ENCODE results near the gene XRCC5. TPM values are rescaled to one million over a fixed set of nuclear protein-coding genes. Genes with fewer than 3 reads are reported as not detected.

The XRCC5 gene
- total RNA-seq, 1 donor from 2014 or later = 284 TPM

DNA sequence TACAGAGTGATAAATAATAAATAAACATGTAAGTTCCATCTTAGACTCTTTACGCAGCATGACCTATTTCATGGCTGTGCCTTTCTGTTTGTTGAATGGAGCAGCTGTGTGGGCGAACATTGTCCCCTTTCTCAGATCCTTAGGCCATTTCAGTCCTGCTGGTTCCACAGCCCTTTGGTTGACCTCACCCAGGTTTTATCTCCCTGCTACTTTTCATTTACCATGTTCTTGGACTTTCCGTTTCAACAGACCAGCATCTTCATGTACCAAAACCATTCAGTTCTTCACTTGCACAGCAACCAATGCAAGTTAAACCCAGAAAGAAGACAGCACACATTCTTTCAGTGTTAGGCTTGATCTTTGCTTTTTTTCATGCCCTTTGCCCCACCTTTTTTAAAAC, 83.8 kb downstream of the XRCC5 start:
- Histone ChIP-seq H3K4me3 (ENCODE audit: low read depth, low read length) (no peak overlapping the region), H3K36me3 (ENCODE audit: control insufficient read depth, insufficient read depth, low read length) (peaks cover 1% of the 10 kb centered on the region), H3K27me3 (ENCODE audit: control insufficient read depth, insufficient read depth, low read length) (no peaks in the 10 kb centered on the region)
- TF ChIP-seq, protein P1, sequence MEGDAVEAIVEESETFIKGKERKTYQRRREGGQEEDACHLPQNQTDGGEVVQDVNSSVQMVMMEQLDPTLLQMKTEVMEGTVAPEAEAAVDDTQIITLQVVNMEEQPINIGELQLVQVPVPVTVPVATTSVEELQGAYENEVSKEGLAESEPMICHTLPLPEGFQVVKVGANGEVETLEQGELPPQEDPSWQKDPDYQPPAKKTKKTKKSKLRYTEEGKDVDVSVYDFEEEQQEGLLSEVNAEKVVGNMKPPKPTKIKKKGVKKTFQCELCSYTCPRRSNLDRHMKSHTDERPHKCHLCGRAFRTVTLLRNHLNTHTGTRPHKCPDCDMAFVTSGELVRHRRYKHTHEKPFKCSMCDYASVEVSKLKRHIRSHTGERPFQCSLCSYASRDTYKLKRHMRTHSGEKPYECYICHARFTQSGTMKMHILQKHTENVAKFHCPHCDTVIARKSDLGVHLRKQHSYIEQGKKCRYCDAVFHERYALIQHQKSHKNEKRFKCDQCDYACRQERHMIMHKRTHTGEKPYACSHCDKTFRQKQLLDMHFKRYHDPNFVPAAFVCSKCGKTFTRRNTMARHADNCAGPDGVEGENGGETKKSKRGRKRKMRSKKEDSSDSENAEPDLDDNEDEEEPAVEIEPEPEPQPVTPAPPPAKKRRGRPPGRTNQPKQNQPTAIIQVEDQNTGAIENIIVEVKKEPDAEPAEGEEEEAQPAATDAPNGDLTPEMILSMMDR (IDR thresholded peaks at IDR 0.05; ENCODE audit: insufficient read depth, low read length, poor library complexity, severe bottlenecking) = no peak
- DNase-seq (ENCODE audit: low read depth) = no peak

DNA sequence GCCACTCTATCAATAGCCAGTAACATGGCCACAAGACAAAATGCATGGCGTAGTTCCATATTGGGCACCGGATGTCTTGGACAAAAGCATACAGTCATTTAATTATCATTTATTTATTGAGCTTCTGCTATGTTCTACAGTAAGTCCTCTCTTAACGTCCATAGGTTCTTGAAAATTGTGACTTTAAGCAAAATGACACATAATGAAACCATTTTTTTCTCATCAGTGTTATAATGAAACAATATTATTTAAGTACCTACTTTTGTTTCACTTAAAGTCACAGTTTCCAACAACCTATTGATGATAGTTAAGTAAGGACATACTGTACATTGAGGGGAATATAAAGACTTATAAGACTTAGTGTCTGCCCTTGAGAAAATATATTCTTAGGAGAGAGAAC, 84.9 kb downstream of the XRCC5 start:
- no peaks in the 10 kb centered on the region for H3K27me3 ChIP-seq (ENCODE audit: control insufficient read depth, insufficient read depth, low read length)
- H3K36me3 ChIP-seq (ENCODE audit: control insufficient read depth, insufficient read depth, low read length) = peaks cover 1% of the 10 kb centered on the region
- no peak for DNase-seq (ENCODE audit: low read depth)
- TF ChIP-seq, protein P1 (IDR thresholded peaks at IDR 0.05; ENCODE audit: insufficient read depth, low read length, poor library complexity, severe bottlenecking) = no peak
- H3K4me3 ChIP-seq (ENCODE audit: low read depth, low read length) = no peak overlapping the region

DNA sequence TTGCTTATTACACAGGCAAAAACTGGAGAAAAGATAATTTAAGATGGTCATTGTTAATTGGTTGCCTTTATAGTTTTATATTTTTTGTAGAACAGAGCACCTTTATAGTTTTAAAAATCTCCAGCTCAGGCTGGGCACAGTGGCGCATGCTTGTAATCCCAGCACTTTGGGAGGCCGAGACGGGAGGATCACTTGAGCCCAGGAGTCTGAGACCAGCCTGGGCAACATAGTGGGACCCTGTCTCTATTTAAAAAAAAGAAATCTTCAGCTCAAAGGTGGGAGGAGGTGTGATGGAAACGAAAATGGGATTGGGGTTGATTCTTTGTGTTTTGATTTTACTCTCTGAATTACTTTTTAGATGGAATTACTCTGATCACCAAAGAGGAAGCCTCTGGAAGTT, 85.4 kb downstream of the XRCC5 start:
- H3K4me3 ChIP-seq (ENCODE audit: low read depth, low read length) = no peak overlapping the region
- TF ChIP-seq, protein P1 (IDR thresholded peaks at IDR 0.05; ENCODE audit: insufficient read depth, low read length, poor library complexity, severe bottlenecking) = no peak
- peaks cover 1% of the 10 kb centered on the region for H3K36me3 ChIP-seq (ENCODE audit: control insufficient read depth, insufficient read depth, low read length)
- DNase-seq (ENCODE audit: low read depth) = no peak
- H3K27me3 ChIP-seq (ENCODE audit: control insufficient read depth, insufficient read depth, low read length) = no peaks in the 10 kb centered on the region

DNA sequence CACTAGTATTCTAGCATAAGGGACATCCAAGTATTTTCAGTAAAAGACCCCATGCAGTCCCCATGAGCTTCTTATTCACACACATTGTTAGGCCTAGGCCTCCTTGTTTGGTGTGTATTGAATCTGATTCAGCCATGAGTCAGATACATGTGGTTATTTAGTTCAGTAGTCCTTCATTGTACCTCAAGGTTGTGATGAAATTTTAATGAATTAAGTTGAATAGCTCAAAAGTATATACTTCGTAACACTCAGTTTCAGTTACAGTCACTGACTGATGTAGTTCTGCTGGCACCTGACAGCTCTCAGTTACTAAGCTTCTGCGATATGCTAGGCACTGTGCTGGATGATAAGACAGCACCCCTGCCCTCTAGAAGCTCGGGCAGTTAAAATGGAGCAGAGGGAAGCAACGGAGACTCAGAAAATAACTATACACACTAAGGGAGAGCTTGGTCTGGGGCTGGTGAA, 86.4 kb downstream of the XRCC5 start:
- Histone ChIP-seq H3K4me3 (ENCODE audit: low read depth, low read length) (no peak overlapping the region), H3K36me3 (ENCODE audit: control insufficient read depth, insufficient read depth, low read length) (peaks cover 3% of the 10 kb centered on the region), H3K27me3 (ENCODE audit: control insufficient read depth, insufficient read depth, low read length) (no peaks in the 10 kb centered on the region)
- peak; percentile 90 for DNase-seq (ENCODE audit: low read depth)
- TF ChIP-seq, protein P1 (IDR thresholded peaks at IDR 0.05; ENCODE audit: insufficient read depth, low read length, poor library complexity, severe bottlenecking) = no peak

DNA sequence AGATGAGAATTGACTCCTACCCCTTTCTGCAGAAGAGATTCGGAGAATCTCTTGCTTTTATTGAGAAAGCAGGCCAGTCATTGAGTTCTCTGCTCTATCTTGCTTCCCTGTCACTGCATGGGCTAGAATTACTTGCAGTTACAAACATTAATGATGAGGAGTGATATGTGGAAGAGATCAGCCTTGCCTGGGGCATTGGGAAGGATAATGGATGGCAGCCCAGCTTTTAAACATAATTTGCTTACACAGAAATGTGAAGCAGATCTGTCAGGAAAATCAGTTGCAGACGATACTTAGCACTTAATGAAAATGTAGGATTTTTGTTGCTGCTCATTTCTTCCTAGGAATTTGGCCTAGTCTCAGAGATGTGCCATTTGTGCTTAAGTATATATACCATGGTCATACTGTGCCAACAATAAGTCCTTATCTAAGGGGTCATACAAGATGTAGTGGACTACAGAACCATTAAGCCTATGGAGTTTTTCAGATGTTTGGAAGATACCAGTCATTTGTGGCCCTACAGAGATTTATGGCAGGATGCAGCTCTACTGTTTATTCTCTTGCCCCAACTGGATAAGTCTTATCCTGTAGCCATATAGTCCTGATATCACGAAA, 92.7 kb downstream of the XRCC5 start:
- Histone ChIP-seq H3K27me3 (ENCODE audit: control insufficient read depth, insufficient read depth, low read length) (no peaks in the 10 kb centered on the region), H3K36me3 (ENCODE audit: control insufficient read depth, insufficient read depth, low read length) (peaks cover 4% of the 10 kb centered on the region), H3K4me3 (ENCODE audit: low read depth, low read length) (no peak overlapping the region)
- TF ChIP-seq, protein P1 (IDR thresholded peaks at IDR 0.05; ENCODE audit: insufficient read depth, low read length, poor library complexity, severe bottlenecking) = no peak
- DNase-seq (ENCODE audit: low read depth) = no peak
